Measurements from ENCODE around the gene LRP11.

Gene LRP11

DNA sequence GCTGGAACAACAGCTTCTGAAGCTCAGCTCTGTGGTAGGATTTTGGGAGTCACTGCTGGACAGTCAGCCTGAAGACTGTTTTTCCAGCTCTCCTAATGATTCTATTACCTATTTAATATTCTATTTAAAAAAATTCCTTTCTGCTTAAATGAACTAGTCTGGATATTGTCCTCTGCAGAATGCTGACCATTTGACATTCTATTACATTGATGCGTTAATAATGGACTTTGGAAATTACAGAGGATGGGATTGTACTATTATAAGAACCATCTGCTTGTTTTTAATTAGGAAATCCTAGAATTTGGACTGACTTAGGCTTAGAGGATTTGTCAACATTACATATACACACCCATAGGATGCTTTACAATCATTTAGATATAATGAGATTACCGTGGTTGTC lies 19.7 kb downstream of the LRP11 start:
- TF ChIP-seq, protein P1, sequence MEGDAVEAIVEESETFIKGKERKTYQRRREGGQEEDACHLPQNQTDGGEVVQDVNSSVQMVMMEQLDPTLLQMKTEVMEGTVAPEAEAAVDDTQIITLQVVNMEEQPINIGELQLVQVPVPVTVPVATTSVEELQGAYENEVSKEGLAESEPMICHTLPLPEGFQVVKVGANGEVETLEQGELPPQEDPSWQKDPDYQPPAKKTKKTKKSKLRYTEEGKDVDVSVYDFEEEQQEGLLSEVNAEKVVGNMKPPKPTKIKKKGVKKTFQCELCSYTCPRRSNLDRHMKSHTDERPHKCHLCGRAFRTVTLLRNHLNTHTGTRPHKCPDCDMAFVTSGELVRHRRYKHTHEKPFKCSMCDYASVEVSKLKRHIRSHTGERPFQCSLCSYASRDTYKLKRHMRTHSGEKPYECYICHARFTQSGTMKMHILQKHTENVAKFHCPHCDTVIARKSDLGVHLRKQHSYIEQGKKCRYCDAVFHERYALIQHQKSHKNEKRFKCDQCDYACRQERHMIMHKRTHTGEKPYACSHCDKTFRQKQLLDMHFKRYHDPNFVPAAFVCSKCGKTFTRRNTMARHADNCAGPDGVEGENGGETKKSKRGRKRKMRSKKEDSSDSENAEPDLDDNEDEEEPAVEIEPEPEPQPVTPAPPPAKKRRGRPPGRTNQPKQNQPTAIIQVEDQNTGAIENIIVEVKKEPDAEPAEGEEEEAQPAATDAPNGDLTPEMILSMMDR (IDR thresholded peaks at IDR 0.05): no peak

DNA sequence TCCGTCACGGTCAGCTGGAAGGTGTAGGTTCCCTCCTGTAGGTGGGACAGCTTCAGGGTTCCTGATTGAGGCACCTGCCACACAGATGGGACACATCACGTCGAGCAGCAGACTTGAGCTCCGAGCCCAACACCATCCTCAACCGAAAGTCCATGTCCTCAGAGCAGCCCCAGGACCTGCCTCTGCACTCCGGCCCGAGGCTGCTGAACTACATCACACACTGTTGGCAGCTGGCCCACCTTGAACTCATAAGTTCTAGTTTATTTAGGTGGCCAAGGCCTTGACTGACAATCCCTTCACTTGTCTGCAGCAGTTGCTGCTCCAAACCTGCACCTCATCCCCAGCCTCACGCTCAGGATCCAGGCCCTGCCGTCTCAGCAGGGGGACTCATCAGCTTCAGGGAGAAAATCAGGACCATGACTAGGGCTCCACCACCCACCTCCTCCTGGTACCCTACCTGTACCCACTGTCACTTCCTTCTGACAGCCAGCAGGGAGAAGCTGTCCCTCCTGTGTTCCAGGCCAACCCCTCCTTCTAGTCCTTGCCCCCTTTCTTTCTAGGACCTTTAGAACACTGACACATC lies 21.0 kb downstream of the LRP11 start:
- TF ChIP-seq, protein P1 (IDR thresholded peaks at IDR 0.05): no peak

DNA sequence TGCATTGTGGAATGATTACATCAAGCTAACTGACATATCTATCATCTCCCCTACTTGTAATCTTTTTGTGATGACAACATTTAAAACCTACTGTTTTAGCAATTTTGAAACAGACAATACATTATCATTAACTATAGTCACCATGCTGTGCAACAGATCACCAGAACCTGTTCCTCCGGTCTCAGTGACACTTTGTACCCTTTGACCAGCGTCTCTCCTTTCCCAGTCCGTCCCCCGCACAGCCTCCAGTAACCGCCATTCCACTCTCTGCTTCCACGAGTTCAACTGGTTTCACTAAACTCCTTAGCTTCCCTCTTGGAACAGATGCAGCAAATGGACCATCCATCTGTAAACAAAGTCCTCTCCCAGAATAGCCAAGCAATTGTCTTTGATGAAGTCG lies 21.8 kb downstream of the LRP11 start:
- TF ChIP-seq, protein P1 (IDR thresholded peaks at IDR 0.05): no peak

DNA sequence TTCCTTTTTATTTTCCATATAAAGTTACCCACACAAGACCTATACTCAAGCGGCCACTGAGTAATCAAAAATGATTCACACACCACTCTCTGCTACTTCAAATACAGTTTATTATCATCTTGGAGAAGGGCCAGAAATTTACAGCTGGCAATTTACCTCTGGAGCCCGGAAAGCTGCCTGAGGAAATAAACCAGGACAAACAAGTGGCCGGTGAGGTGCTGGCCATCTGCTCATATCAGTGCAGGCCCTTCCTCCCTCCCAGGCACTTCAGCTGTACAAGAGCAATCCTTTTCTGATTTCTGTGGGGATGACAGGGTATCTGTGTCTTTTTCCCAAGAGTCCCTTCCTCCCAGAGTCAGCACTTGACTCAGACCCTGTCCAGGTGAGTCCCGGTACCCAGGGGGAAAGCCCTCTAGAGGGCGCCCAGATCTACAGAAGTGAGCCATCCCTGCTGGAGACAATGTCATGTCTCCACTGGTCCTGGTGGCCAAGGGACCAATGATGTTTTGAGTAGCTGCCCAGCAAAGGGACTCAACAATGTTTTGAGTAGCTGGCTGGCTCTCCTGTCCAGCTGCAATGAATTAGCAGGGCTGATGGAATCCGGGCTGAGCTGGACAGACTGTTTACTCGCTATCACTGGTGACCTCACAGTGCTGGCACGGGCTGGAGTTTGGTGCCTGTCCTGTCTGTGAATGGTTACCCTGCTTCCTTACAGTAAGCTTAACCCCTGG lies 23.6 kb downstream of the LRP11 start:
- TF ChIP-seq, protein P1 (IDR thresholded peaks at IDR 0.05): peak; percentile 79

DNA sequence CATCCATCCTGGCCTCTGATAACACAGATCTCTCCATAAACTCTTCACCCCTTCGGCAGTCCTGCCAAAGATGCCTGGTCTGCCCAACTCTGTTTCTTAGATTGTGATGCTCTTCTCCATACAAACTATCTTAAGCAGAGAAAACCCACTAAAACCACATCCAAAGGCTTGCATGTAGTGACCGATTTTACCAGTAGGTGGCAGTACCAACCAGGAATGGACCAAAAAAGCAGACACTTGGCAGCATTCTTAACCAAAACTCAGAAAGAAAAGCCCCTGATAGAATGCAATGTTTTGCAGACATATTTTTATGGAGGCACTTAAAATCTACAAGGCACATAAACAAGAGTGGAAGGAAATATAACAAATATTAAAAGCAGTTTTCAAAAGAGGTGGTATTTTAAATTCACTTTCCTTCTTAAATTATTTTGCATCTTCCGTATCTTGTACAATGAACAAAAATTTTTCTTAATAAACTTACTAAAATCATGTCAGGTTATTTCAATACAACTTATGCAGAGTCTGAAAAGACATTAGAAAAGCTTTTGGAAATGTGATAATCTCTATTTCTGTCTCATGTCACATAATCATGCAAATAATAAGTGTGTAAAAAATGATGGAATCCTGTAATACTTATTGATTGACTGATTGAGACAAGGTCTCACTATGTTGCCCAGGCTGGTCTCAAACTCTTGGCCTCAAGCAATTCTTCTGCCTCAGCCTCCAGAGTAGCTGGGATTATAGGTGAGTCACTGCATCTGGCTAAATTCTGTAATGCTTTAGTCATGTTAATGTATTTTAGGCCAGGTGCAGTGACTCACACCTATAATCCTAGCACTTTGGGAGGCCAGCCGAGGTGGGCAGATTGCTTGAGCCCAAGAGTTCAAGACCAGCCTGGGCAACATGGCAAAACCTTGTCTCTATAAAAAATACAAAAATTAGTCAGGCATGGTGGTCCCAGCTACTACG lies 29.4 kb downstream of the LRP11 start:
- TF ChIP-seq, protein P1 (IDR thresholded peaks at IDR 0.05): peak; percentile 84

DNA sequence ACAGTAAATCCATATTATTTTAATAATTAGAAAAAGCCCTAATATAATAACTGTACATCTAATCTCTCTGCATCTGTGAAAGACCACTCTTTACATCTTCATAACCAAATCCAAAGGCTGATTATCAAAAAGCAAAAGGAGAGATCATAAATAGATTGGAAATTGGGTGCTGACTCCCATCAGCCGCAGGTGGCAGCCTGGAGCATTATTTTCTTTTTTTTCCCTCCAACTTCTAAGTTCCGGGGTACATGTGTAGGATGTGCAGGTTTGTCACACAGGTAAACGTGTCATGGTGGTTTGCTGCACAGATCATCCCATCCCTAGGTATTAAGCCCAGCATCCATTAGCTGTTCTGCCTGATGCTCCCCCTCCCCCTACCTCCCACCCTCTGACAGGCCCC lies 30.5 kb downstream of the LRP11 start:
- TF ChIP-seq, protein P1 (IDR thresholded peaks at IDR 0.05): no peak

DNA sequence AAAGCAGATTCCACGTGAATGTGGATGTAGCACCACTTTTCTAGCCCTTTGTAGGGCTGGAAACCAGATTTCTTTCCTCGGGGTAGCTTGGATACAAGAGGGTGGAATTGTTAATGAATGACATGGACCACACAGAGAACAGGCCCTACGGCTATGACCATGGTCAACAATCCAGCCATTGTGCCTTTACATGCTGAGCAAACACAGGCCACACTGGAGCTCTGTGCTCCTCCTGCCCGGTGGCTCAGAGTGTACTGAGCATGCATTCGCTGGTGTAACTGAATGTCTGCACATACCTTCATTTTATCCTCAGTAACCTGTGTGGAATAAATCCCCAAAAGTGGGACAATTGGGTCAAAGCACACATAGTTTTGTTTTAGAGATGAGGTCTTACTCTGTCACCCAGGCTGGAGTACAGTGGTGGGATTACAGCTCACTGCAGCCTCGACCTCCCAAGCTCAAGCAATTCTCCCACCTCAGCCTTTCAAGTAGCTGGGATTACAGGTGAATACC lies 32.8 kb downstream of the LRP11 start:
- TF ChIP-seq, protein P1 (IDR thresholded peaks at IDR 0.05): no peak
